SH-SY5Y (cell line): Measurements from ENCODE around the gene SPATA17.

Source experiments
- GATA2 ChIP-seq: IDR thresholded peaks from 2 replicates; pipeline ENCODE4 v1.6.1; 2011; ENCODE audit warnings: mild to moderate bottlenecking, low read depth, low read length
- GATA3 ChIP-seq: IDR thresholded peaks from 2 replicates; pipeline ENCODE4 v1.6.1; 2011; ENCODE audit warnings: low read depth, mild to moderate bottlenecking, low read length, moderate library complexity

GRCh38 chr1:217885181-217885580 is 254.0 kb downstream of the SPATA17 start:
- TF ChIP-seq GATA3 = no peak
- TF ChIP-seq GATA2 = no peak
